ENCODE data around the gene ZDHHC24.
A peak's percentile ranks its signal among the peaks of the same experiment; 100 is the strongest.
"Not testable (repeated sequence)": the region's sequence is repeated elsewhere in the genome, so short reads cannot be mapped to it uniquely, and the experiment has no call there.

The ZDHHC24 gene

DNA sequence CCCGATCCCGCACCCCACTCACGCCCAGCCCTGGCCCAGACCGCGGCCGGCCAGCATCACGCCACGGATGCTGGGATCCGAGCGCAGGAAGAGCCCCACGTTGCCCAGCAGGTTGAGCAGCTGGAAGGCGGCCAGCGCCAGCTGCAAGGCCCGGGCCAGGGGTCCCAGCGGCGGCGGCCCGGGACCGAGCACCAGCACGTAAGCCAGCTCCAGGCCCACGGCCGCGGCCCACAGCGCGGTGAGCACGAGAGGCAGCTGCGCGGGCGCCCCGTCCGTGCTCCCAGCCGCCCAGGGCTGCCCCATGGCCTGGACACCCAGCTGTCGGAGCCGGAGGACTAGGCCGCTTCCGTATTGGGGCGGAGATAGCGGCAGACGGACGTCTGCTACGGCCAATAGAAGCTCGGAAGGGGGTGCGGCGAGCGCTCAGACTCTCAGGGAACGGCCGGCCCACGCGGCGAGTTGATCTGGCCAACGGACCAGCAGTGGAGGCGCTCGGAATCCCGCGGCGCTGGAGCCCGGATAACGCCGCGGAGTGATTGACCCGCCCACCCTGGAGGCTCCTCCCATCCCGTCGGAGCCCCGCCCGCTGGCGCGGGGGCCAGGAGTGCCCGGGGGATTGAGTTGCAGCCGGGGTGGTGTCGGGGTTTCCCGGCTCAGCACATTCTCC, at the start of gene ZDHHC24:
ZDHHC24 (minus strand) TSS at position 348 of the 667 bp plus-strand sequence; CDS start at position 303, 45 bp downstream.
- peak; percentile 83 for DNase-seq (ENCODE audit: low spot score)

- DNase-seq (ENCODE audit: low spot score), result no peak
Observed at GRCh38 chr11:66595245-66595904, 49.5 kb upstream of the ZDHHC24 start.

DNA sequence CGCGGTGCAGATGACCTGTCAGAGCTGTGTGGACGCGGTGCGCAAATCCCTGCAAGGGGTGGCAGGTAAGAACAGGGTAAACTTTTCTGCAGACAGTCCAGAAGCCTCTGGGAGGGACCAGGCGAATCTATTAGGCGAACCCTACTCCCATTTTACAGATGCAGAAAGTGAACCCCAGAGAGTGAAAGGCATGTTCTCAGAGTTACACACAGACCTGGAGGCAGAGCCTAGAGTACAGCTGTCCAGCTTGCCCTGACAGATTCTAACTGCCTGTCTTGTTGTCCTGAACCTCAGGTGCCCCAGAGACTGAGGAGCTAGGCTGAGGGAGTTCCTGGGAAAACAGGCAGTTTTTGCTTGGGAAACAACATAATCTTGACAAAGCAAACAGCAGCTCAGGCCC, 47.8 kb upstream of the ZDHHC24 start:
- no peak for DNase-seq (ENCODE audit: low spot score)

DNA sequence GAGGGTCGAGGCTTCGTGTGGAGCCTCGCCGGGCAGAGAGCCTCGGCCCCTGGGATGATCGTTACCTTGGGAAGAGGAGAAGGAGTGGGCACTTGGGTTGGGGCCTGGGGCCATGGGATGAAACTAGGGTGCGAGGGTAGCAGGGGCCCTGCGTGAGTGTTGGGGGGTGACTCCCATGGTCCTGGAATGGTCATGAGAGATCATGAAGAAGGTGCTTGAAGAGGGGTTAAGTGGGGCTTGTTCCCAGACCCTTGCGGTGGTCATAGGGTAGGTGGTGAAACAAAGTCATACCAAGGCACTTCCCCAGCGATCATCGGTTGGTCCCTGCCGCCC, 47.4 kb upstream of the ZDHHC24 start:
- DNase-seq (ENCODE audit: low spot score), result no peak

DNA sequence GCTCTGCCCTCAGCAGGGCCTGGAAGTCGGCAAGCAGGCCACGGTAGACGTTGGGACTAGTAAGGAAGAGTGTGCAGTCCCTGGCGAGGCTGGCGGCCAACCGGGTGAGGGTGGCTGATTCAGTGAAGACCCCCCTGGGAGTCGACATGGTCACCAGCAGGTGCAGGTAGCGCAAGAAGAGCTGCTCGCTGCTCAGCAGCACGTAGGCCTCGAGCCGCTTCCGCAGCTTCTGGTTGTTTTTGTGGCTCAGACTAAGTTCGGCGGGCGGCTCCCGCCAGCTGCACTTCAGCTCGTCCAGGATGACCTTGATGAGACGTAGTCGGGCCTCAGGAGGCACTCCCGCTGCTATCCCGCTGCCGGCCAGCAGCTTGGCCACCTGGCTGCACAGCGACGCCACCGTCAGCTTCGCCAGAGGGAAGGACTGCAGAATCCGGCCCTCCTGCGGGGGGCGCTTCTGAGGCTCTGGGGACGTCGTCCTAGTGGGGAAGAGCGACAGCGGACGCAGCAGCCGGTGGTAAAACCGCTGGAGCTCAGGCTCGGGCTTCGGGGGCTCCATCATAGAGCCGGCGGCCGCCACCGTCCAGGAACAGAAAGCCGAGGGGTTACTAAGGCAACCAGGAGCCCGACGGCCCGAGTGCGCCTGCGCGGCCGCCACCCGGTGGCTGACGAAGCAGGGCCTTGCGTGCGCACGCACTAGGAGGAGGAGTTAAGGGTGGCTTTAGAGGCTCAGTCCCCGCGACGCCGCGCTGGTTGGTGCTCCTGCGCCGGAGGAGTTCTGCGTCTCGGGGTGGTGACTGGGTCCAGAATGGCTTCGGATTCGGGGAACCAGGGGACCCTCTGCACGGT, 46.8 kb upstream of the ZDHHC24 start, which contains the start of the genes CCDC87 and CCS:
CCDC87 (minus strand) TSS at position 607 of the 846 bp plus-strand sequence; CDS start at position 559, 48 bp downstream.
CCS (plus strand) TSS at position 729 of the 846 bp plus-strand sequence; CDS start at position 806, 77 bp downstream.
- peak; percentile 98 for DNase-seq (ENCODE audit: low spot score)

- DNase-seq (ENCODE audit: low spot score), result no peak
Observed at GRCh38 chr11:66591175-66591574, 45.3 kb upstream of the ZDHHC24 start.

- DNase-seq (ENCODE audit: low spot score), result no peak
Observed at GRCh38 chr11:66589996-66590675, 44.3 kb upstream of the ZDHHC24 start.

DNA sequence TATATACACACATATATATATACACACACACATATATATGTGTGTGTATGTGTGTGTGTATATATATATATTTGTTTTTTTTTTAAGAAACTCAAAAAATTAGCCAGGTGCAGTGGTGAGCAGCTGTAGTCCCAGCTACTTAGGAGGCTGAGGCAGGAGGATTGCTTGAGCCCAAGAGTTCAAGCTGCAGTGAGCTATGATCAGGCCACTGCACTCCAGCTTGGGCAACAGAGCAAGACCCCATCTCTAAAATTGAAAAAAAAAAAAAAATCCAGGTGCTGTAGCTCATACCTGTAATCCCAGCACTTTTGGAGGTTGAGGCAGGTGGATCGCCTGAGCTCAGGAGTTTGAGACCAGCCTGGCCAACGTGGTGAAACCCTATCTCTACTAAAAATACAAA, 43.5 kb upstream of the ZDHHC24 start:
- DNase-seq (ENCODE audit: low spot score), result not testable (repeated sequence)

DNA sequence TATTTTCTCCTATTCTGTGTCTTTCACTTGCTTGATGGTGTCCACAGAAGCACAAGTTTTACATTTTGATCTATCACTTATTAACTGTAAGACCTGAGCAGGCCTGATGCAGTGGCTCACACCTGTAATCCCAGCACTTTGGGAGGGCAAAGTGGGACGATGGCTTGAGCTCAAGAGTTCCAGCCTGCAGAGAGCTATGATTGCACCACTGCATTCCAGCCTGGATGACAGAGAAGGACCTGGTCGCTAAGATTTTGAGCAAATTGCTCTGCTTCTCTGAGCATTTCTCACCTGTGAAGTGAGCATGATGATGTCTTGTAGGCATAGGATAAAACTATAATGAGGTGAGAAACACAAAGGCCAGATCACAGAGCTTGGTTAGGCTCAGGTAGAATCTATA, 40.3 kb upstream of the ZDHHC24 start:
- DNase-seq (ENCODE audit: low spot score), result no peak

DNA sequence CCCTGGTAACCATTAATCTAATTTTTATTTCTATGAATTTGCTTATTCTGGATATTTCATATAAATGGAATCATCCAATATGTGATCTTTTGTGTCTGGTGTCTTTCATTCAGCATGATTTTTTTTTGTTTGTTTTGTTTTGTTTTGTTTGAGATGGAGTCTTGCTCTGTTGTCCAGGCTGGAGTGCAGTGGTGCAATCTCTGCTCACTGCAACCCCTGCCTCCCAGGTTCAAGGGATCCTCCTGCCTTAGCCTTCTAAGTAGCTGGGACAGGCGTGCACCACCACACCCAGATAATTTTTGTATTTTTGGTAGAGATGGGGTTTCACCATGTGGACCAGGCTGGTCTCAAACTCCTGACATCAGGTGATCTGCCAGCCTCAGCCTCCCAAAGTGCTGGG, 39.6 kb upstream of the ZDHHC24 start:
- DNase-seq (ENCODE audit: low spot score), result not testable (repeated sequence)

GRCh38 chr11:66582565-66583147, 36.8 kb upstream of the ZDHHC24 start:
- not testable (repeated sequence) for DNase-seq (ENCODE audit: low spot score)

- DNase-seq (ENCODE audit: low spot score), result no peak
Observed at GRCh38 chr11:66581261-66581660, 35.4 kb upstream of the ZDHHC24 start.

DNA sequence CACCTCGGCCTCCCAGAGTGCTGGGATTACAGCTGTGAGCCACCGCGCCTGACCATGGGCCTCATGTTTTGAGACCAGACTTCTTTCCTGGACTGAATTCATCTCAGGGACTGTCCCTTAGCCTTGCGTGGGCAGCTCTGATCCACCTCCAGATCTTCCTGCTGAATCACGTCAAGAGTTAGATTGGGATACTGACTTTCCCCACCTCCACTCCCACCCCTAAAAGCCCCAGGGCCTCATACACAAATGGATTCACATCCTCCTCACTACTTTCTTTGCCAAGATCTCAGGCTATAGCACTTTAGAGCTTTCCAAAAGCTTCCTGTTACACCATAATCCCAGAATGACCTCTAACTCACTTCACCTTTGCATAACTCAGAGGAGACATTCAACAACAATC, 35.0 kb upstream of the ZDHHC24 start:
- no peak for DNase-seq (ENCODE audit: low spot score)

DNA sequence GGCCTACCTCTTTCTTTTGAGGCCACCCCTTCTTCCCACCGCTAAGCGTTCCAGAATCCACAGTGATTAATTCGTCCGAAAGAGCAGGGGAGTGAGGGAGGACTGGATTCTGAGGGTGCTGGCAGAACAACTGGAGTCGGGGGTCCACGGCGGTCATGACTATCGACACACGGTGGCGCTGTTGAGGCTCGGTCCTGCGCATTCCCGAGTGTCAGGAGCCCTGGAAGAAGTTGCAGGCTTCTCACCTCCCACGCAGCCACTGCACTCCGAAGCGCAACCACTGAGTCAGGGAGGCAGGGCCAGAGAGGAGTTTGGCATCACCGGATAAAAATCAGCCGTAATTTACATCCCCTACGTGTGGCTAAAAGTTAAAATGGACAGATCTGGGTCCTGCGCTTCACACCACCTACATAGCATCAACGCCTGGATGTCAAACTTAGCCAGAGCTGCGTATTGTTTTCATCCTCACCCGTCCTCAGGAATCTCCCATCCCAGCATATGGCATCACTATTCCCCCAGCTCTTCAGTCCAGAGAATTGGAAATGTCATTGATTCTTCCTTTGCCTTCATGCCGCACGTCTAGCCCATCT, 33.3 kb upstream of the ZDHHC24 start:
- DNase-seq (ENCODE audit: low spot score), result peak; percentile 63

DNA sequence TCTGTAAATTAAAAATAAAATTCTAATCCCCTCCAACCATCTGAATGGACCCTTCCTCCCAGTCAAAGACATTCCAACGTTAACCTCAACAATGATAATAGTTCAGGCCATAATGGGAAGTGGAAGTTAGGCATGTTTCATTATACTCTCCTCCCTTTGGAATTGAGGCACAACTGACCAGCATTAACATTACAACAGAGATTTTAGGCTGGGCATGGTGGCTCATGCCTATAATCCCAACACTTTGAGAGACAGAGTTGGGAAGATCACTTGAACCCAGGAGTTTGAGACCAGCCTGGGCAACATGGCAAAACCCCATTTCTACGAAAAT, 25.0 kb upstream of the ZDHHC24 start:
- DNase-seq (ENCODE audit: low spot score), result no peak

DNA sequence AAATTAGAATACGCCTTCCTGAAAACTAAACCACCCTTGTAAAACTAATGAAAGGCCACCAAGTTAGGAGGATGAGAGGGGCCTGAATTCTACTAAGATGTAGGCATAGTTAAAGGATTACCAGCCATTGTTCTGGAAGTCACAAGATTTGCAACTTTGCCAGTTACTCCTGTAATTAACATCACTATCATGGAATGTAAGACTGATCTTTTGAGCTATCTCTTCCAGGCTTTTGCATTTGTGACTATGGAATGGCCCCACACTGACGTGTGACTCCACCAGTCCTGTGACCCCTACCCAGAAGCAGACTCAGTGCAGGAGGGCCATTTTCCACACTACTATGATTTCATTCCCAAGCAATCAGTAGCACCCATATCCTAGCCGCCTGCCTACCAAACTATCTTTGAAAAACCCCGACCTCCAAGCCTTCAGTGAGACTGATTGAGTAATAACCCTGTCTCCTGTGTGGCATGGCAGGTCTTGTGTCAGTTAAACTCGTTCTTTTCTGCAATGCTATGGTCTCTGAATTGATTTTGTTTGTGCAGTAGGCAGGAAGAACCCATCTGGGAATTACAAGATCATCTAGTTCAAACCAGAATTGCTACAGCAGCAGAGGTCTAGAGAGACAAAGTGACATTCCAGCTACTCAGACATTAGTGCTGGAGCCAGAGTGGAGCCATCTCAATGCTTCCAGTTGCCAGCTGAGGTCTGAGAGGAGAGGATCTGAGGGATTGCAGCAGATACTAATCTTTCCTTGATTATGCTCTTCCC, 24.4 kb upstream of the ZDHHC24 start:
- DNase-seq (ENCODE audit: low spot score), result no peak

- DNase-seq (ENCODE audit: low spot score), result no peak
Observed at GRCh38 chr11:66569076-66569475, 23.2 kb upstream of the ZDHHC24 start.

- peak; percentile 71 for DNase-seq (ENCODE audit: low spot score)
Observed at GRCh38 chr11:66568124-66568916, 22.5 kb upstream of the ZDHHC24 start, which contains the start of gene CTSF. Gene CTSF (minus strand): TSS chr11:66568606. CDS start chr11:66568486, 120 bp downstream.

DNA sequence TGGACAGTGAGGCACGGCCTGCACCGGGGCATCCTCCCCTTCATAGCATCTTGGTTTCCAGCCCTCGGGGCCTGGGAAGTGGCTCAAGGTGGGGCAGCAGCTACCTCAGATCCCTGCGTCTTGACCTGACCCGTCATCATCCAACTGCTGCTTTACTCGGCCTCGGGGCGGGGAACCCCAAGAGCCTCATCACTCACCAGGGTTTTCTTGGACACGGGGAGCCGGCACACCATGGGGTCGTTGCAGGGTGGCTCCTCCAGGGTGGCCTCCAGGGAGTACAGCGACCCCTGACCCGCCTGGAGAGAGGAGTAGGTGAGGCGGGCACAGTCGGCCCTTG, 21.9 kb upstream of the ZDHHC24 start:
- DNase-seq (ENCODE audit: low spot score), result no peak

DNA sequence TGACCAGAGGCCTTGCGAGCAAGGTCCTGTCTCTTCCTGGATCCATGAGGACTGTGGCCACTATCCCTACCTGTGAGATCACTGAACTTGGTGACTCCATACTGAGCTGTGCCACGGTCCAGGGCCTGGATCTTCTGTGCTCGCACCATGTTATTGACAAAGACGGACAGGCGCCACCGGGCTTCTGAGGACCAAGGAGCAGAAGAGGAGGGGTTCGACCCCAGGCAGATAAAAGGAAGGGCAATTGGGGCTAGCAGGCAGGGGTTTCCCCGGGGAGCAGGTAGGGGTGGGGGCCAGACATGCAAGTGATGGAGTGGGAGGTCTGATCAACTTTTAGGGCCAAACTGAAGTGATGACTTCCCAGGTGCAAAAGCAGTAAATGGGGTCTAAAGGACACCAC, 20.4 kb upstream of the ZDHHC24 start:
- DNase-seq (ENCODE audit: low spot score), result no peak
